ENCODE data around the gene RNU4-1. TPM values are rescaled to one million over a fixed set of nuclear protein-coding genes. Genes with fewer than 3 reads are reported as not detected.
A peak's percentile ranks its signal among the peaks of the same experiment; 100 is the strongest.

RNU4-1 gene
- total and polyA plus RNA-seq, 11 donors, result 376 to 4,299 (median 1,541) TPM; not detected in 4

DNA sequence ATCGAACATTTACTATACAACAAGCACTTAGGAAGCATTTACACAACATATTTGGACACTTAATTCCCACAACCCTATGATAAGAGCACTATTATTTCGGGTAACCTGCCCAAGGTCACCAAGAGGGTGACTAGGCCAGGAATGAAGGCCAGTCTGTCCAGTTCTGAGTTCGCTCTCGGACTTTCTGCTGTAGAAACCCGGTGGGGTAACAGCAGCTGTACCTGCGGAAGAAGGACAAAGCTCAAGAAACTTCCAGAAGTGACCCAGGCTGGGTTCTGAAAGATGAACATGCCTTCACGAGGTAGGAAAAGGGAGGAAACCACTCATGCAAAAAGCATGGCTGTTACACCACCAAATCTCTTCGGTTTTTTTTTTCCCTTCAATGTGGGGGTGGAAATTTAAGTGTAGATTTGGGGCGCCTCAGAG, 23.8 kb upstream of the RNU4-1 start:
- intact Hi-C loops (cut with DNase I), result loop anchor here in 1 of 10 donors (1.0 kb wide), 1 partner anchor 15 kb away; the partner anchor contains the start of gene SIRT4
- TF ChIP-seq POLR2A (IDR thresholded peaks at IDR 0.05), result no peak
- TF ChIP-seq, protein P1, sequence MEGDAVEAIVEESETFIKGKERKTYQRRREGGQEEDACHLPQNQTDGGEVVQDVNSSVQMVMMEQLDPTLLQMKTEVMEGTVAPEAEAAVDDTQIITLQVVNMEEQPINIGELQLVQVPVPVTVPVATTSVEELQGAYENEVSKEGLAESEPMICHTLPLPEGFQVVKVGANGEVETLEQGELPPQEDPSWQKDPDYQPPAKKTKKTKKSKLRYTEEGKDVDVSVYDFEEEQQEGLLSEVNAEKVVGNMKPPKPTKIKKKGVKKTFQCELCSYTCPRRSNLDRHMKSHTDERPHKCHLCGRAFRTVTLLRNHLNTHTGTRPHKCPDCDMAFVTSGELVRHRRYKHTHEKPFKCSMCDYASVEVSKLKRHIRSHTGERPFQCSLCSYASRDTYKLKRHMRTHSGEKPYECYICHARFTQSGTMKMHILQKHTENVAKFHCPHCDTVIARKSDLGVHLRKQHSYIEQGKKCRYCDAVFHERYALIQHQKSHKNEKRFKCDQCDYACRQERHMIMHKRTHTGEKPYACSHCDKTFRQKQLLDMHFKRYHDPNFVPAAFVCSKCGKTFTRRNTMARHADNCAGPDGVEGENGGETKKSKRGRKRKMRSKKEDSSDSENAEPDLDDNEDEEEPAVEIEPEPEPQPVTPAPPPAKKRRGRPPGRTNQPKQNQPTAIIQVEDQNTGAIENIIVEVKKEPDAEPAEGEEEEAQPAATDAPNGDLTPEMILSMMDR (IDR thresholded peaks at IDR 0.05), result no peak
- WGBS, 4 donors, result 36 to 47% (median 46%) methylated on average over 9 of the region's 9 CpGs
- DNase-seq (no peak), ATAC-seq (peak in 1 of 4 donors; percentile 4)
- Histone ChIP-seq H3K9me3 (no peaks in the 10 kb centered on the region), H3K36me3 (no peaks in the 10 kb centered on the region), H3K4me3 (peak overlapping the region; percentile 31 to 77 (median 64)), H3K4me1 (peaks cover 0 to 14% (median 8%) of the 10 kb centered on the region in 12 donors), H3K27ac (peak overlapping the region in 11 of 12 donors; percentile 57 to 91 (median 84)), H3K27me3 (no peaks in the 10 kb centered on the region)

DNA sequence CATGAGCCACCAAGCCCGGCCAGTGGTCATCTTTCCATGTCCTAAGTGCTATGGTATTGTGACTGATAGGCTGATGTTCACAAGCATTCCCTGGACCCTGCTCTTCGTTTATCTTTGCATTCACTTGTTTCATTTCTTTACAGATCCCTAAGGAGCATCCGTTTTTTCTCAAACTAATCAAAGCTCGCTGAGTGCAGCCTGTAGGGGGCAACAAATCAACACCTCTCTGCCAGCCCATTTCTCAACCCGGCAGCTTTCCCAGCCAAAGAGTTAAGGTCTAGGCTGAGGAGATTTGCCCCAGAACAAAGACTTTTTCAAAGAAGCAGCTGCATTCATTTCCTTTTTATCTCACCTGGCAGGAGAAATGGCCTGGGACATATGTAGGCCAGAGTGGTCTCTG, 21.2 kb upstream of the RNU4-1 start:
- DNase-seq, result no peak
- intact Hi-C loops (cut with DNase I), result no loop called here
- Histone ChIP-seq H3K36me3 (no peaks in the 10 kb centered on the region), H3K4me1 (peaks cover 0 to 14% (median 8%) of the 10 kb centered on the region in 12 donors), H3K4me3 (no peak overlapping the region), H3K27me3 (no peaks in the 10 kb centered on the region), H3K9me3 (no peaks in the 10 kb centered on the region), H3K27ac (no peak overlapping the region)
- no peak for TF ChIP-seq POLR2A (IDR thresholded peaks at IDR 0.05)
- TF ChIP-seq, protein P1 (IDR thresholded peaks at IDR 0.05), result no peak
- ATAC-seq, result no peak
- 50 to 57% (median 57%) methylated on average over 5 of the region's 5 CpGs for WGBS, 4 donors

- intact Hi-C loops (cut with DNase I), result loop anchor here in 1 of 10 donors (1.0 kb wide), 1 partner anchor 15 kb away; no protein-coding TSS in a partner anchor
- Histone ChIP-seq H3K27ac (peak within 1 kb of the TSS in 11 of 12 donors; percentile 65 to 91 (median 82)), H3K27me3 (no peaks in the 10 kb centered on the region), H3K9me3 (no peaks in the 10 kb centered on the region), H3K4me1 (peaks cover 0 to 11% (median 0%) of the 10 kb centered on the region in 12 donors), H3K4me3 (peak within 1 kb of the TSS; percentile 38 to 85 (median 71)), H3K36me3 (no peaks in the 10 kb centered on the region)
- 7 to 11% (median 10%) methylated on average over 31 of the region's 31 CpGs for WGBS, 4 donors
- ATAC-seq, result peak; percentile 93 to 98 (median 97)
- TF ChIP-seq, protein P1 (IDR thresholded peaks at IDR 0.05), result peak; percentile 67 to 97 (median 82)
- TF ChIP-seq POLR2A (IDR thresholded peaks at IDR 0.05), result peak in 1 of 2 donors; percentile 46
- DNase-seq, result peak; percentile 88 to 95 (median 91)
Observed at GRCh38 chr12:120301962-120302815, 9.2 kb upstream of the RNU4-1 start, which contains the start of gene SIRT4. SIRT4 (plus strand) TSS chr12:120302321; CDS start chr12:120303562, 1,241 bp downstream.

DNA sequence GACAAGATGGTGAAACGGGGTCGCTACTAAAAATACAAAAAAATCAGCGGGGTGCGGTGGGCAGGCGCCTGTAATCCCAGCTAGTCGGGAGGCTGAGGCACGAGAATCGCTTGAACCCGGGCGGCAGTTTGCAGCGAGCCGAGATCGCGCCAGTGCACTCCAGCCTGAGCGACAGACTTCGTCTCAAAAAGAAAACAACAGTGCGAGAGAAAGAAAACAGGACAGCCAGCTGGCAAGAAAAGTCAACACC, 701 bp downstream of the RNU4-1 start:
- H3K9me3 ChIP-seq, result no peaks in the 10 kb centered on the region
- no peak for TF ChIP-seq POLR2A (IDR thresholded peaks at IDR 0.05)
- TF ChIP-seq, protein P1 (IDR thresholded peaks at IDR 0.05), result no peak
- intact Hi-C loops (cut with DNase I), result loop anchor here in 1 of 10 donors (2.0 kb wide), 1 partner anchor 64 kb away; no protein-coding TSS in a partner anchor
- peak overlapping the region; percentile 45 to 76 (median 62) for H3K4me3 ChIP-seq
- peak overlapping the region; percentile 95 to 100 (median 98) for H3K27ac ChIP-seq
- whole genome bisulfite sequencing, 4 donors, result 0 to 1% (median 0%) methylated on average over 17 of the region's 17 CpGs
- no peaks in the 10 kb centered on the region for H3K27me3 ChIP-seq
- H3K36me3 ChIP-seq, result no peaks in the 10 kb centered on the region
- ATAC-seq, result peak in 2 of 4 donors; percentile 1
- peaks cover 0 to 27% (median 10%) of the 10 kb centered on the region in 12 donors for H3K4me1 ChIP-seq
- DNase-seq, result no peak
